Trophoblast cell (in vitro differentiated cells and primary cell): ENCODE results near the gene NCLN.
"Not testable (repeated sequence)": the region's sequence is repeated elsewhere in the genome, so short reads cannot be mapped to it uniquely, and the experiment has no call there.

Source experiments
- DNase-seq, 2 donors: peaks; one replicate each; pipeline ENCODE4 v3.0.0-alpha.2; 2016
- H2AFZ ChIP-seq: 2 replicates; pipeline ENCODE4 v1.6.1; 2013; ENCODE audit warnings: low read length, moderate library complexity, mild to moderate bottlenecking; ENCODE audit not compliant: insufficient read depth, poor library complexity
- H2AK5ac ChIP-seq: 2 replicates; pipeline ENCODE4 v1.6.1; 2013; ENCODE audit warnings: mild to moderate bottlenecking, low read length
- H2BK120ac ChIP-seq: 2 replicates; pipeline ENCODE4 v1.6.1; 2013; ENCODE audit warnings: low read length, mild to moderate bottlenecking, moderate library complexity; ENCODE audit not compliant: insufficient read depth, poor library complexity
- H2BK12ac ChIP-seq: 2 replicates; pipeline ENCODE4 v1.6.1; 2013; ENCODE audit warnings: mild to moderate bottlenecking, low read length, moderate library complexity
- H2BK5ac ChIP-seq: 2 replicates; pipeline ENCODE4 v1.6.1; 2013; ENCODE audit warnings: low read length, low read depth, moderate library complexity, mild to moderate bottlenecking; ENCODE audit not compliant: poor library complexity
- H3K14ac ChIP-seq: 2 replicates; pipeline ENCODE4 v1.6.1; 2013; ENCODE audit warnings: mild to moderate bottlenecking, low read length
- H3K18ac ChIP-seq: 2 replicates; pipeline ENCODE4 v1.6.1; 2013; ENCODE audit warnings: mild to moderate bottlenecking, low read length
- H3K23ac ChIP-seq: 2 replicates; pipeline ENCODE4 v1.6.1; 2013; ENCODE audit warnings: low read length
- H3K27ac ChIP-seq: 2 replicates; pipeline ENCODE4 v1.5.1; 2013; ENCODE audit warnings: low read depth, mild to moderate bottlenecking, inconsistent platforms, low read length, moderate library complexity
- H3K27me3 ChIP-seq: 2 replicates; pipeline ENCODE4 v1.6.1; 2013; ENCODE audit warnings: inconsistent platforms, mild to moderate bottlenecking, low read length, moderate library complexity; ENCODE audit not compliant: insufficient read depth
- H3K36me3 ChIP-seq, 2 experiments: 1 replicate in 1 of 2; 2 replicates in 1 of 2; pipeline ENCODE4 v1.6.1; 2013; ENCODE audit warnings: low read length in 2 of 2, mild to moderate bottlenecking in 2 of 2, moderate library complexity in 1 of 2; ENCODE audit not compliant: insufficient read depth in 2 of 2, control insufficient read depth in 1 of 2
- H3K4ac ChIP-seq: 2 replicates; pipeline ENCODE4 v1.6.1; 2013; ENCODE audit warnings: low read depth, mild to moderate bottlenecking, low read length, moderate library complexity
- H3K4me1 ChIP-seq, 2 experiments: 1 replicate in 1 of 2; 2 replicates in 1 of 2; pipeline ENCODE4 v1.6.1; 2013; ENCODE audit warnings: low read length in 2 of 2, mild to moderate bottlenecking in 2 of 2, moderate library complexity in 1 of 2; ENCODE audit not compliant: insufficient read depth in 2 of 2, control insufficient read depth in 1 of 2
- H3K4me2 ChIP-seq: 2 replicates; pipeline ENCODE4 v1.6.1; 2013; ENCODE audit warnings: inconsistent platforms, mild to moderate bottlenecking, low read length, moderate library complexity
- H3K4me3 ChIP-seq: 2 replicates; pipeline ENCODE4 v1.5.1; 2013; ENCODE audit warnings: mild to moderate bottlenecking, low read depth, low read length, inconsistent platforms
- H3K79me1 ChIP-seq: one replicate; pipeline ENCODE4 v1.6.1; 2013; ENCODE audit warnings: low read length
- H3K79me2 ChIP-seq: 2 replicates; pipeline ENCODE4 v1.6.1; 2013; ENCODE audit warnings: low read length, mild to moderate bottlenecking; ENCODE audit not compliant: control insufficient read depth, insufficient read depth, poor library complexity
- H3K9ac ChIP-seq: 2 replicates; pipeline ENCODE4 v1.6.1; 2013; ENCODE audit warnings: mild to moderate bottlenecking, low read length
- H3K9me3 ChIP-seq: 2 replicates; pipeline ENCODE4 v1.6.1; 2013; ENCODE audit warnings: low read depth, mild to moderate bottlenecking, control low read depth, inconsistent platforms, low read length; ENCODE audit not compliant: insufficient read depth
- H4K12ac ChIP-seq: 2 replicates; pipeline ENCODE4 v1.6.1; 2013; ENCODE audit warnings: low read depth, mild to moderate bottlenecking, low read length, moderate library complexity
- H4K8ac ChIP-seq: 2 replicates; pipeline ENCODE4 v1.6.1; 2013; ENCODE audit warnings: low read depth, mild to moderate bottlenecking, low read length, moderate library complexity
- H4K91ac ChIP-seq: one replicate; pipeline ENCODE4 v1.6.1; 2013; ENCODE audit warnings: low read depth, mild to moderate bottlenecking, low read length, moderate library complexity
- WGBS: extraction: QIAGEN DNeasy Blood & Tissue Kit; methylation state at CpG from one replicate; pipeline ENCODE4 v1.1.7; 2013; ENCODE audit warnings: missing lambda C conversion rate; ENCODE audit not compliant: insufficient read length, insufficient coverage; ENCODE audit errors: extremely low coverage; 5-methylcytosine and 5-hydroxymethylcytosine counted together

The NCLN gene

DNA sequence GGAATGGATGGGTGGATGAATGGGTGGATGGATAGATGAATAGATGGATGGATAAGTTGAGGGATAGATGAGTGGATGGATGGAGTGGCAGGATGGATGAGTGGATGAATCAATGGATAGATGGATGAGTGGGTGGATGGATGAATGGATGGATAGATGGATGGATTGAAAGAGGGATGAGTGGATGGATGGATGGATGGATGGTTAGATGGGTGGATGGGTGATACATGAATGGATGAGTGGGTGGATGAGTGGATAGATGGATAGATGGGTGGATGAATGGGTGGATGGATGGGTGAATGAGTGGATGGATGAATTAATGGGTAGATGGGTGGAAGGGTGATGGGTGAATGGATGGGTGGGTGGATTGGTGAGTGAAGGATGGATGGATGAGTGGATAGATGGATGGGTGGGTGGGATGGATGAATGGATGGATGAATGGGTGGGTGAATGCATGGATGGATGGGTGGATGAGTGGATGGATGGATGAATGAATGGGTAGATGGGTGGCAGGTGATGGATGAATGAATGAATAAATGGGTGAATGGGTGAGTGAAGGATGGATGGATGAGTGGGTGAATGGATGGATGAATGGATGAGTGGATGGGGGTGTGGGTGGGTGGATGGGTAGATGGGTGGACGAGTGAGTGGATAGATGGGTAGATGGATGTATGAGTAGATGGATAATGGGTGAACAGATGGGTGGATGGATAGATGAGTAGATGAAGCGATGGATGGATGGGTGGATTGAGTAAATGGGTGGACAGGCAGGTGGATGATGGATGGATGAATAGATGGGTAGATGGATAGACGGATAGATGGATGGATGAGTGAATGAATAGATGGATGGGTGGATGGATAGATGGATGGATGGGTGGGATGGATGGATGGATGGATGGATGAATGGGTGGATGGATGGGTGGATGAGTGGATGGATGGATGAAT is 32.2 kb upstream of the NCLN start:
- Histone ChIP-seq H3K79me2 (no peaks in the 10 kb centered on the region), H4K8ac (no peak overlapping the region)

DNA sequence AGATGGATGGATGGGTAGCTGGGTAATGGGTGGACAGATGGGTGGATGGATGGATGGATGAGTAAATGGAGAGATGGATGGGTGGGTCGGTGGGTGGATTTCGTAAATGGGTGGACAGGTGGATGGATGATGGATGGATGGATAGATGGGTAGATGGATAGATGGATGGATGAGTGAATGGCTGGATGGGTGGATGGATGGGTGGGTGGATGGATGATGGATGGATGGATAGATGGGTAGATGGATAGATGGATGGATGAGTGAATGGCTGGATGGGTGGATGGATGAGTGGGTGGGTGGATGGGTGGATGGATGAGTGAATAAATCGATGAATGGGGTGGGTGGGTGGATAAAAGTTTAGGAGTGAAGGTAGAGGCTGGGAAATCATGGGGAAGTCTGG is 31.3 kb upstream of the NCLN start:
- peak overlapping the region; percentile 10 for H2AFZ ChIP-seq
- H3K14ac ChIP-seq, H3K4me1 ChIP-seq, H3K18ac ChIP-seq, H4K12ac ChIP-seq, H3K9me3 ChIP-seq, H3K79me1 ChIP-seq, H3K9ac ChIP-seq, H3K36me3 ChIP-seq, H2BK120ac ChIP-seq, H2BK5ac ChIP-seq, H4K91ac ChIP-seq, H3K23ac ChIP-seq, H2AK5ac ChIP-seq, H3K79me2 ChIP-seq, H3K27me3 ChIP-seq, H2BK12ac ChIP-seq, H3K4ac ChIP-seq, DNase-seq, H3K4me3 ChIP-seq, H3K4me2 ChIP-seq, H3K27ac ChIP-seq, H4K8ac ChIP-seq: not testable (repeated sequence)
- 100% methylated on average over 3 of the region's 3 CpGs for WGBS

More for the DNA sequence above, 32.2 kb upstream of the NCLN start:
- Histone ChIP-seq H4K91ac (no peak overlapping the region), H2AFZ (no peak overlapping the region), H2BK120ac (no peak overlapping the region), H3K23ac (no peak overlapping the region), H4K12ac (no peak overlapping the region), H3K18ac (no peak overlapping the region), H2AK5ac (no peak overlapping the region), H3K9me3 (peaks cover 11% of the 10 kb centered on the region), H3K4me1 (peaks cover 4 to 9% of the 10 kb centered on the region in 2 experiments), H3K4ac (no peak overlapping the region), H2BK12ac (no peak overlapping the region), H3K36me3 (no peaks in the 10 kb centered on the region), H3K9ac (no peak overlapping the region), H3K14ac (no peak overlapping the region), H3K27ac (no peak overlapping the region), H3K4me3 (no peak overlapping the region), H3K79me1 (peaks cover 3% of the 10 kb centered on the region), H2BK5ac (no peak overlapping the region), H3K27me3 (no peaks in the 10 kb centered on the region), H3K4me2 (no peak overlapping the region)
- DNase-seq, result no peak
- WGBS, result 100% methylated on average over 3 of the region's 3 CpGs

DNA sequence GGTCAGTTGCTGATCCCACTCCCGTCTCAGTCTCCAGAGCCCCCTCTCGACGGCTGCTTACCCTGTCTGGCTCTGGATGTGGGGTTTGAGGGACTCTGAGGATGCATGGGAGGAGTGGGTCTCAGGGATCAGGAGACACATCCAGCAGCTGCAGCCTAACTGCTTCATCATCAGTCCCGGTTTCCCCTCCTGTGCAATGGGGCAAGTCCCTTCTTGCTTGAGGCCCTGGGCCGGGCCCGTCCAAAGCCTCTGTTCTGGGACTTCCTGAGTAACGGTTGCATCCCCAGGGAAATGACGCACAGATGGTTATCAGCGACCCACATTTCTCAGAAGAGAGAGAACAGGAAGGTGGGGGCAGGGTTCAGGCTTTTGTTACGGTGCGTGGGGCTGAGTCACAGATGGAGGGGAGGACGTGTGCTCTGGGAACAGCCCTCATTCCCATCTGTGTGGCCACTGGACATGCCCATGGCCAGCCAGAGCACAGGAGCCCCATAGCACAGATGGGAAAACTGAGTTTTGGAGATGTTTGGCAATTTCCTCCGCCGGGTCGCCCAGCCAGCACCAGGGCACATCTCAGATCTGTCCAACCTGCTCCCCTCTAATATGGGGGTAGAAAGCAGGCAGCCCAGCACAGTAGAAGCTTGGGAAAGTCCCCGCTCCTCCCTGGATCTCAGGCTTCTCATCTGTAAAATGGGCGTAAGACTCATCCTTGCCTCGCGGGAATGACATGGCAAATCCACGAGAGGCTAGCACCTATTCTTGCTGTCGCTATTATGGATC is 30.6 kb upstream of the NCLN start:
- no peak overlapping the region for H3K4ac ChIP-seq
- H3K18ac ChIP-seq, result peak overlapping the region; percentile 18
- peak overlapping the region; percentile 10 for H2AFZ ChIP-seq
- H2BK5ac ChIP-seq, result no peak overlapping the region
- peak overlapping the region; percentile 20 for H4K8ac ChIP-seq
- H3K27me3 ChIP-seq, result no peaks in the 10 kb centered on the region
- WGBS, result no CpG with 5 or more reads among the region's 21 CpGs
- no peak overlapping the region for H2BK12ac ChIP-seq
- no peak overlapping the region for H4K12ac ChIP-seq
- no peaks in the 10 kb centered on the region for H3K79me2 ChIP-seq
- H3K9me3 ChIP-seq, result peaks cover 6% of the 10 kb centered on the region
- peak; percentile 100 for DNase-seq
- H3K4me3 ChIP-seq, result no peak overlapping the region
- H3K79me1 ChIP-seq, result peaks cover 3% of the 10 kb centered on the region
- H3K4me2 ChIP-seq, result no peak overlapping the region
- peaks cover 4 to 9% of the 10 kb centered on the region in 2 experiments for H3K4me1 ChIP-seq
- H3K23ac ChIP-seq, result no peak overlapping the region
- no peak overlapping the region for H2AK5ac ChIP-seq
- H3K36me3 ChIP-seq, result no peaks in the 10 kb centered on the region
- no peak overlapping the region for H2BK120ac ChIP-seq
- H3K27ac ChIP-seq, result no peak overlapping the region
- H4K91ac ChIP-seq, result no peak overlapping the region
- no peak overlapping the region for H3K14ac ChIP-seq
- H3K9ac ChIP-seq, result no peak overlapping the region

DNA sequence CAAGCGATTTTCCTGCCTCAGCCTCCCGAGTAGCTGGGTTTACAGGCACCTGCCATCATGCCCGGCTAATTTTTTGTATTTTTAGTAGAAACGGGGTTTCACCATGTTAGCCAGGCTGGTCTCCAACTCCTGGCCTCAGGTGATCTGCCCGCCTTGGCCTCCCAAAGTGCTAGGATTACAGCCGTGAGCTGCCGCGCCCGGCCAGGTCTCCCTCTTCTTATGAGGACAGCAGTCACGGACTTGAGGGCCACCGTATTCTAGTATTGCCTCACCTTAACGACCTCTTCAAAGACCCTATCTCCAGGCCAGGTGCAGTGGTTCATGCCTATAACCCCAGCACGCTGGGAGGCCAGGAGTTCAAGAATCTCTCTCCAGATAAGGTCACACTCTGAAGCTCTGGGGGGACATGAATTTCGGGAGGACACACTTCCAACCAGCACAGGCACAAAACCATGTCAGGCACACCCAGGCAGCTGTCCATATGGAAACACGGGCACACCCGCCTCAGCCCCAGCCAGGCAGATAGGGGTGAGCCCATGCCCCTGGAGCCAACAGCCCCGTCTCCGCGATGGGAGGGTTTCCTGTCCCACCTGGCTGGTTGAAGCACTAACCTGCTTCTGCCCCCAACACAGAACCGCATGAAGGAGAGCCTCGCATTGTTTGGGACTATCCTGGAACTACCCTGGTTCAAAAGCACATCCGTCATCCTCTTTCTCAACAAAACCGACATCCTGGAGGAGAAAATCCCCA is 28.5 kb upstream of the NCLN start:
- H4K12ac ChIP-seq, result no peak overlapping the region
- no peak overlapping the region for H2BK120ac ChIP-seq
- no peak overlapping the region for H2AK5ac ChIP-seq
- H3K79me1 ChIP-seq, result peaks cover 3% of the 10 kb centered on the region
- H3K9ac ChIP-seq, result no peak overlapping the region
- no peak overlapping the region for H3K18ac ChIP-seq
- H2BK5ac ChIP-seq, result no peak overlapping the region
- H4K8ac ChIP-seq, result no peak overlapping the region
- no peak overlapping the region for H4K91ac ChIP-seq
- H3K27ac ChIP-seq, result no peak overlapping the region
- H3K4me3 ChIP-seq, result no peak overlapping the region
- H3K27me3 ChIP-seq, result no peaks in the 10 kb centered on the region
- H3K79me2 ChIP-seq, result no peaks in the 10 kb centered on the region
- DNase-seq, result no peak
- H3K4me2 ChIP-seq, result no peak overlapping the region
- H3K23ac ChIP-seq, result no peak overlapping the region
- no CpG with 5 or more reads among the region's 23 CpGs for WGBS
- H3K4me1 ChIP-seq, result peaks cover 4 to 9% of the 10 kb centered on the region in 2 experiments
- peaks cover 6% of the 10 kb centered on the region for H3K9me3 ChIP-seq
- H2AFZ ChIP-seq, result no peak overlapping the region
- no peak overlapping the region for H3K14ac ChIP-seq
- no peak overlapping the region for H2BK12ac ChIP-seq
- no peak overlapping the region for H3K4ac ChIP-seq
- no peaks in the 10 kb centered on the region for H3K36me3 ChIP-seq
